RKO (cell line): ENCODE measurements around the gene PHYHIPL.
A peak's percentile ranks its signal among the peaks of the same experiment; 100 is the strongest.
"Not testable (repeated sequence)": the region's sequence is repeated elsewhere in the genome, so short reads cannot be mapped to it uniquely, and the experiment has no call there.

Experiments used
- DNase-seq: peaks from one replicate; pipeline ENCODE4 v3.0.0-alpha.2; 2016; ENCODE audit warnings: low spot score

PHYHIPL gene

GRCh38 chr10:59206204-59206720, 29.8 kb downstream of the PHYHIPL start:
- DNase-seq: no peak

- no peak for DNase-seq
These were observed 35.9 kb downstream of the PHYHIPL start for GRCh38 chr10:59212301-59212798.

GRCh38 chr10:59214160-59214559, 37.7 kb downstream of the PHYHIPL start:
- DNase-seq: no peak

GRCh38 chr10:59216178-59216869, 39.9 kb downstream of the PHYHIPL start:
- DNase-seq: no peak

- DNase-seq: no peak
These were observed 46.3 kb downstream of the PHYHIPL start for GRCh38 chr10:59222788-59223187.

GRCh38 chr10:59223597-59223996, 47.2 kb downstream of the PHYHIPL start:
- DNase-seq: not testable (repeated sequence)

- no peak for DNase-seq
These were observed 48.8 kb downstream of the PHYHIPL start for GRCh38 chr10:59225211-59225610.

- DNase-seq: no peak
These were observed 50.8 kb downstream of the PHYHIPL start for GRCh38 chr10:59227136-59227673.

- no peak for DNase-seq
These were observed 53.0 kb downstream of the PHYHIPL start for GRCh38 chr10:59229441-59229840.

GRCh38 chr10:59234194-59234593, 57.8 kb downstream of the PHYHIPL start:
- no peak for DNase-seq

- peak; percentile 55 for DNase-seq
These were observed 58.5 kb downstream of the PHYHIPL start for GRCh38 chr10:59234816-59235429.

GRCh38 chr10:59236064-59236697, 59.7 kb downstream of the PHYHIPL start:
- DNase-seq: no peak

GRCh38 chr10:59237775-59238174, 61.3 kb downstream of the PHYHIPL start:
- no peak for DNase-seq

- DNase-seq: not testable (repeated sequence)
These were observed 62.7 kb downstream of the PHYHIPL start for GRCh38 chr10:59239108-59239507.

GRCh38 chr10:59240582-59241183, 64.2 kb downstream of the PHYHIPL start:
- peak; percentile 62 for DNase-seq

GRCh38 chr10:59242057-59242456, 65.6 kb downstream of the PHYHIPL start:
- no peak for DNase-seq

GRCh38 chr10:59242991-59243390, 66.5 kb downstream of the PHYHIPL start:
- DNase-seq: no peak

GRCh38 chr10:59243611-59244195, 67.3 kb downstream of the PHYHIPL start:
- no peak for DNase-seq

GRCh38 chr10:59244871-59245270, 68.4 kb downstream of the PHYHIPL start:
- no peak for DNase-seq

GRCh38 chr10:59245686-59246085, 69.2 kb downstream of the PHYHIPL start:
- DNase-seq: no peak

- DNase-seq: no peak
These were observed 76.0 kb downstream of the PHYHIPL start for GRCh38 chr10:59252491-59252890.

GRCh38 chr10:59255463-59255862, 79.0 kb downstream of the PHYHIPL start:
- no peak for DNase-seq
